ENCODE measurements around the gene LCN12.

LCN12 gene

DNA sequence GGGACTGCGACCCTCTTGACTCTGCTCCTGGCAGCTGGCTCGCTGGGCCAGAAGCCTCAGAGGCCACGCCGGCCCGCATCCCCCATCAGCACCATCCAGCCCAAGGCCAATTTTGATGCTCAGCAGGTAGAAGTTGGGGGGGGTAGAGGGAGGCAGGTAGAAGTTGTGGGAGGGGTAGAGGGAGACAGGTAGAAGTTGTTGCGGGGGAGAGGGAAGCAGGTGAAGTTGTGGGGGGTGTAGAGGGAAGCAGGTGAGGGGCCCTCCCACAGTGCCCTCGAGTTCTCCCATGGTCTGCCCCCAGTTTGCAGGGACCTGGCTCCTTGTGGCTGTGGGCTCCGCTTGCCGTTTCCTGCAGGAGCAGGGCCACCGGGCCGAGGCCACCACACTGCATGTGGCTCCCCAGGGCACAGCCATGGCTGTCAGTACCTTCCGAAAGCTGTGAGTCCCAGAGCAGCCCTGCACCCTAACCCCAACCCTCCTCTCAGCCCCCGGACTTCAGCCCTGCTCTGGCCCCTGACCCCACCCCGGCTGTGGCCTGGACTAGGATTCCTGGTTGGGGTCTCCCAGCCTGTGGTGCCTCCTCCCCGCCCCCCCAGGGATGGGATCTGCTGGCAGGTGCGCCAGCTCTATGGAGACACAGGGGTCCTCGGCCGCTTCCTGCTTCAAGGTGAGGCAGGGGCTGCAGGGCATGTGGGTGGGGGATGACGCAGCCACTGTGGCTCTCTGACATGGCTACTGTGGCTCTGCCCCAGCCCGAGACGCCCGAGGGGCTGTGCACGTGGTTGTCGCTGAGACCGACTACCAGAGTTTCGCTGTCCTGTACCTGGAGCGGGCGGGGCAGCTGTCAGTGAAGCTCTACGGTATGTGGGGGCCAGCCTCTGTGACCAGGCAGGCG, 6.5 kb upstream of the LCN12 start:
- FAIRE-seq: no peak

DNA sequence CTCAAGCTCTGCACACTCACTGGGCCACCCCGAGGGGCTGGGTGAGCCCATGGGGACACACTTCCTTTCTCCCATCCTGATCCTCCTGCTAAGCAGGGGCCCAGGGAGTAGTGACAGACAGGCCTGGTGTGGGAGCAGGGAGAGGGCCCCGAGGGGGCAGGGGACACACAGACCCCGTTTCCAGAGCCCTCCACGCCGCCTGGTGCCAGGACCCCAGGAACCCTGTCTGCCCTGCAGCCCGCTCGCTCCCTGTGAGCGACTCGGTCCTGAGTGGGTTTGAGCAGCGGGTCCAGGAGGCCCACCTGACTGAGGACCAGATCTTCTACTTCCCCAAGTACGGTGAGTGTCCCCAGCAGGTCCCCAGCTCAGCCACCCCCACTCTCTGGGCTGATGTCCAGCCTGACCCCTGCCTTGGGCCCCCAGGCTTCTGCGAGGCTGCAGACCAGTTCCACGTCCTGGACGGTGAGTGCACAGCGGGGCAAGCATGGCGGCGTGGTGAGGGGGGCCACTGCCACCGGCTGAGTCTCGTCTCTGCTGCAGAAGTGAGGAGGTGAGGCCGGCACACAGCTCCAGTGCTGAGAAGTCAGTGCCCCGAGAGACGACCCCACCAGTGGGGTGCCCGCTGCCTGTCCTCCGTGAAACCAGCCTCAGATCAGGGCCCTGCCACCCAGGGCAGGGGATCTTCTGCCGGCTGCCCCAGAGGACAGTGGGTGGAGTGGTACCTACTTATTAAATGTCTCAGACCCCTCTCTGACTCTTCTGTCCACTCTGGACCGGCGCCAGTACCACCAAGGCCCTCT, 5.6 kb upstream of the LCN12 start:
- FAIRE-seq: no peak

DNA sequence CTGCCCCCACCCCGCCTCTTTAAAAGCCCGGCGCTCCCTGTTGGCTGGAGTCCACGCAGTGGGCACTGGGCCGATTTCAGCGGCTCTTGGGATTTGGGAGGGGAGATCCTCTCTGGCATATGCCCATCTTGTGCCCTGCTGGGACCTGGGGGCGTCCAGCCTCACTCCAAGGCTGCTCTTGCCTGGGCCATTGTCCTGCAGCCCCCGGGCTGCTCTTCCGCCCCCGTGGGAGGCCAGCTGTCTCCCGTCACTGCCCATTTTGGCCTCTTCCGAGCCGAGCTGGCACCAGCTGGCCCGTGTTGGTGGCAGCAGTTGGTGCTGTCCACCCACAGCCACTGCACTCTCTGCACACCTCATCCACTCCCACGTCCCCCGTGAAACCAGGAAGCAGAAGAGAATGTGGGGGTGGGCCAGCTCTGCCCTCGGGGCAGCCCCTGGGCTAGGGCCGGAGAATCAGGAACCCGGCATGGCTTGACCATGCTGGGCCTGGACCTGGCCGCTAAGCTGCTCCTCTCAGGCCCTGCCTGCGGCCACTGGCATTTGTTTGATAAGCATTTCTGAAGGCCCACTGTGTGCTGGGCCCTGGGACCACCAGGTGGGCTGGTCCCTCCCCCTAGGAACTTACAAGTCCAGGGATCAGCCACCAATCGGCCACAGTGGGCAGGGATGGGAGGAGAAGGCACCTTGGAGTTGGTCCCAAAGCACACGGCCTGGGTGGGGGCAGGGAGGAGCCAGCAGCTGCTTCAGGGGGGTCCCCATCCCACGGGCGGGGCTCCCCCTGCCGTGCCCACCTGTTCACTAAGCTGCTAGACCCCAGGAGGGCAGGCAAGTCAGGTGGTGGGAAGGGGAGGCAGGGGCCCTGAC, 4.8 kb upstream of the LCN12 start:
- FAIRE-seq: no peak

DNA sequence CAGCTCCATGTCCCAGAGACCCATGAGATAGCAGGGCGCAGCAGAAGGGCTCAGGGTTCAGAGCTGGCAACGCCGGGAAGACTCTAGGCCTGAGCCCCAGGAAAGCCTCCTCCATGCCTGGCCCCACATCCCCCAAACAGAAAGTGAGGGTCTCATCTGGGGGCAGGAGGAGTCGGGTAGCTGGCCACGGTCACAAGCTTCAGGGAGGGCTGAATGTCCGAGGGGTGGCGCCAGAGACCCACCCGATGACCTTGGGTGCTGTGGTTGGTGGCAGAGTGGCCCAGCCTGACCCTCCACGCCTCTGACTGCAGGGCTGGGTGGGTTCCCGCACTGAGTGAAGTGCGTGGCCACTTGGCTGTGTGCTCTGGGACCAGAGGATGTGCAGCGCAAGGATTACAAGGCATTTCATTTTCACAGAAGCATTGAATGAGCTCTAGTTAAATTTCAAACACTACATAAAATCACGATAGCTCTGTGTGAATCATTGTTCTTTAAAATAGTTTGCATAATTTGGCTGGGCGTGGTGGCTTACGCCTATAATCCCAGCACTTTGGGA, 4.0 kb upstream of the LCN12 start:
- no peak for FAIRE-seq

DNA sequence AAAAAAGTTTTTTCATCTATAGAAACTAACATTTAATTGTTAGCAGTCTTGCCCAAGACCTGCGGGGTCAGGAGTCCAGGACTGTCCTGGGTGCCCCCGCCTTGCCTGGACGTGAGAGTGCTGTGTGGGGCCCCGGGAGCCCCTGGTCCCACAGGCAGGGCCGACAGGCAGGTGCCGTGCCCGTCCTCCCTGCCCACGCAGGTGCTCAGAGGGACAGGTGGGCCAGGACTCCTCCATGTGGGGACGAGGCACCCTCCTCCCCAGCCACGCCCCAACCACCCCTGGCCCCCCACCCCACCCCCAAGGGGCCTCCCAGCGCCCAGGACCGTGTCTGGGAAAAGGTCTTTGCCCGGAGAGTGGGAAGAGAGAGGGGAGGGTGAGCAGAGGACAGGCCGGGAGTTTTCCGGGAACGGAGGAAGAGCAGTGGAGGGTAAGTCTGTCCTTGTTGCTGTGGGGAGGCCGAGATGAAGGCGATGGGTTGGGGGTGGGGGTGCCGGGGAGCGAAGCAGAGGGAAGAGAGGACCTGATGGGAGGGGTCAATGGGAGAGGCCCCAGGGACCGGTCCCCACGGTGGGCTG, 2.7 kb upstream of the LCN12 start:
- FAIRE-seq: no peak

DNA sequence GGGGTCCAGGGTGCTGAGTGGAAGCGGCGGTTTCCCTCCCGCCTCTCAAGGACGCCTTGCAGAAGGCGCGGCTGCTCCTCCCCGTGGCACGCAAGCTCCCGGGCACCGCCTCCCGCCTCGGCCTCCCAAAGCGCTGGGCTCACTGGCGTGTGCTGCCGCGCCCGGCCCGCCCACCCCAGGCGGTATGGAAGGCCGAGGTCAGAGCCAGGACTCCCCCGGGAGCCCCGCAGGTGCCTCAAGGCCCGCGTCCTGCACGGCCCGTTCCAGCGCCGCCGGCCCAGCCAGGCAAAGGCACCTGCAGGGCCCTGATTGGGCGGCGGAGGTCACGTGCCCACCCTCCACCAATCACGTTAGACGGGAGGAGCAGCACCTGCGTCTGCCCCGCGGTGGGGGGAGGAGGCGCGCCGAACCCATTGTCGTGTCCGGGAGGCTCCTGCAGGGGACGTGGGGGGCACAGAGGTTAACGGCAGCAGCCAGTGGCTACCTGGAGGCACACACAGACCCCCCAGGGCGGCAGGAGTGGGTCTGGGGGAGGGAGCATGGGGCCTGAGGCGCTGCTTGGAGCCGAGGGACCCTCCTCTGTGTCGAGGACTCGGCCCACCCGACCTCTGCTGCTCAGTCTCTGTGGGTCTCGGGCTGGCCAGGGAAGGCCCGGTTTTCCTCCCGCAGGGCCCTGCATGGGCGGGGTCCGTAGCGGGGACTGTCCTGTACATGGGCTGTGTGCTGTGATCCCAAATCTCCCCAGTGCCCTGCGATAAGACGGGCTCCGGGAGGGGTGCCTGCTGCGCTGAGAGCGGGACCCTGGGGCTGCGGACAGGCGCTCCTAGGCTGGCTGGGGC, 2.0 kb upstream of the LCN12 start:
- FAIRE-seq: no peak

DNA sequence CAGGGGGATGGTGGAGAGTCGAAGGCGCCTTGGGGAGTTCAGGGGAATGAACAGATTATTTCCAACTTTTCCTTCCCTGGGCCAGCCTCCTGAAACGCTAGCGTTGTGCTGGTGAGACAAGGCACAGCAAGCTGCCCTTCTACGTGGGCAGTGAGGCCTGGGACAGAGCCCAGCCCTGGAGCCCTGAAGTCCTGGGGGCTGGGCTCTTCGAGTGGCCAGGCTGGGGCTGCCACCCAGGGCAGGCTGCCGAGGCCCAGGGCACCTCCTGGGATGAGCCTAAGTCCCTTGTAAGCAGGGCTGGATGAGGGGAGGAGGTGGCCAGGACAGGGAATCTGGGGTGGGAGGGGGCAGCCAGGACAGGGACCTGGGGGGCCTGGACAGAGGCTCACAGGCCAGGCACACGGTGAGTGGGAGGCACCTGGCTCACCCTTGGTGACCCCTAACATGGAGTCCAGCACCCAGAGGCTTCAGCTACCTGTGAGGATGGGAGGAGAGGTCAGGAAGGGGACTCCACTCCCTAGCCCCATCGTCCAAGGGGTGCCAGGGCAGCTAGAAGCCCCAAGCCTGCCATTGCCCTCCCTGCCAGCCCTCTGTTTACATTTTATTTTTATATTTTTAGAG, 1.3 kb upstream of the LCN12 start:
- FAIRE-seq: no peak

DNA sequence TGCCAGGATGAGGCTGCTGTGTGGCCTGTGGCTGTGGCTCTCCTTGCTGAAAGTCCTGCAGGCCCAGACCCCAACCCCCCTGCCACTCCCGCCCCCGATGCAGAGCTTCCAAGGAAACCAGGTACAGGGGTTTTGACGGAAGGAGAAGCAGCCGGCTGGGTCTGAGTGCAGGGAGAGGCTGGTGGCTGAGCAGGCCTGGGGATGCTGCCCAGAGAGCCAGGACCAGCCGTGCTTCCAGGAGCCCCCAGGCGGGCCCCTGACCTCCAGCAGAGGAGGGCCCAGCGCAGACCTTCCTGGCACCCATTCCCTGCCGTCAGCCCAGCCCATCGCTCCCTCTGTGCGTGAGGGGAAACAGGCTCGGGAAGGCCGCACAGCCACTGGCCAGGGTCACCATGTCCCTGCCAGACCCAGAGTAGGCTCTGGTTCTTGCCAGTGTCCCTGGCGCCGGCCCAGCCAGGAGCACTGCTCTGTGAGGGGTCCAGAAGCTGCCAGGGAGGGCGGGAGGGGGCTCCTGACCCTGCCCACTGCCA, 313 bp downstream of the LCN12 start:
- FAIRE-seq: no peak

DNA sequence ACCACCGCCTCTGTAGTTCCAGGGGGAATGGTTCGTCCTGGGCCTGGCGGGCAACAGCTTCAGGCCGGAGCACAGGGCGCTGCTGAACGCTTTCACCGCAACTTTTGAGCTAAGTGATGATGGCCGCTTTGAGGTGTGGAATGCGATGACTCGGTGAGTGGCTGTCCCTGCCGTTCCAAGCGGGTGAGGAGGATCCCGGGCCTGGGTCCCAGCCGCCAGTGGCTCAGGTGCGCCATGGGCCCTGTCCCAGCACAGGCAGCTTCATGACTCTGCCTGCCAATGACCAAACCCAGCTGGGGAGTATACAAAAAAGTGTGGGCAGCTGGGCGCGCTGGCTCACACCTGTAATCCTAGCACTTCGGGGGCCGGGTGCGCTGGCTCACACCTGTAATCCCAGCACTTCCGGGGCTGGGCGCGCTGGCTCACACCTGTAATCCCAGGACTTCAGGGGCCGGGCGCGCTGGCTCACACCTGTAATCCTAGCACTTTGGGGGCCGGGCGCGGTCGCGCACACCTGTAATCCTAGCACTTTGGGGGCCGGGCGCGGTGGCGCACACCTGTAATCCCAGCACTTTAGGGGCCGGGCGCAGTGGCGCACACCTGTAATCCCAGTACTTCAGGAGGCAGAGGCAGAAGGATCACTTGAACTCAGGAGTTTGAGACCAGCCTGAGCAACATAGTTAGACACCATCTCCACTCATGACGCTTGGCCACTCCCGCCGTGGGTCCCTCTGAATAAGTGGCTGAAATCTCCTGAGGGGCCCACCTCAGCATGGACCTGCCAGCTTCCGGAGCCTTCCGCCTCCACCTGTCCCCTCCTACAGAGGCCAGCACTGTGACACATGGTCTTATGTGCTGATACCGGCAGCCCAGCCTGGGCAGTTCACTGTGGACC, 1.1 kb downstream of the LCN12 start:
- no peak for FAIRE-seq

DNA sequence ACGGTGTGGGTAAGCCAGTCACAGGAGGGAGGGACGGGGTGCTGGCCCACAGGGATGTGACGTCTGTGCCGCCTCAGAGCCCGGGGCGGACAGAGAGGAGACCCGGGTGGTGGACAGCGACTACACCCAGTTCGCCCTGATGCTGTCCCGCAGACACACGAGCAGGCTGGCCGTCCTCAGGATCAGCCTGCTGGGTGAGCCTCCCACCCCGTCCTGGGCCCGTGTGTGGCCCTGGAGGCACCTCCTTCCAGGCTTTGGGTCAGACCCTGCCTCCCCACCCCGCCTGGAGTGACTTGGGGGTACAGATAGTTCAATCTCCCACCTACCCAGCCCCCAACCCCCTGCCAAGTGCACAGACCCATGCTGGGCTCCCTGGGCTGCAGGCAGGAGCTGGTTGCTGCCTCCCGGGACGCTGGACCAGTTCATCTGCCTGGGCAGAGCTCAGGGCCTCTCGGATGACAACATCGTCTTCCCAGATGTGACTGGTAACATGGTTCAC, 1.7 kb downstream of the LCN12 start:
- no peak for FAIRE-seq

DNA sequence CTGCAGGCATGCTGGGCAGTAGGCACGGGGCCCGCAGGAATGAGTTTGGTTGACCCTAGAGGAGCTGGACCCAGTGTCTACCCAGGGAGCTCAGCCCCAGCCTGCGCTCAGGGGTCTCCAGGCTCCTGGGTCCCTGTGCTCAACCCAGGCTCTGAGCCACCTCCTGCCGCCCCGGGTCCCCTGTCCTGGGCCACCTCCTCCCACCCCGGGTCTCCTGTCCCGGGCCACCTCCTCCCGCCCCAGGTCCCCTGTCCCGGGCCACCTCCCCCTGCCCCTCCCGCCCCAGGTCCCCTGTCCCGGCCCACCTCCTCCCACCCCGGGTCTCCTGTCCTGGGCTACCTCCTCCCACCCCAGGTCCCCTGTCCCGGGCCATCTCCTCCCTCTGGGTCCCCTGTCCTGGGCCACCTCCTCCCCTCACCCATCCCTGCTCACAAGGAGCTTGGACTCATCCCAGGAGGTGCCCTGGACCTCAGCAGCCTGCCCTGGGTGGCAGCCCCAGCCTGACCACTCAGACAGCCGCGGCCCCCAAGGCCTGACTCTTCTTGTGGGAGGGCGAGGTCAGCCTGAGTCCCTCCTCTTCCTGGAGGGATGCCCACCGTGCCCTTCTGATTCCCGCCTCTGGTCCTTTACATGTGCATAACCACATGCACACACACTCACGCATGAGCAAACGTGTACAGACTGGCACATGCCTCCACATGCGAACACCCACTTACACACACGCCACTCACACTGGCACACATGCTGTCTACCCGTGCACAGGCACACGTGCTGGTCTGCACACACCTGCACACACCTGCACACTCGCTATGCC, 2.4 kb downstream of the LCN12 start:
- FAIRE-seq: no peak

DNA sequence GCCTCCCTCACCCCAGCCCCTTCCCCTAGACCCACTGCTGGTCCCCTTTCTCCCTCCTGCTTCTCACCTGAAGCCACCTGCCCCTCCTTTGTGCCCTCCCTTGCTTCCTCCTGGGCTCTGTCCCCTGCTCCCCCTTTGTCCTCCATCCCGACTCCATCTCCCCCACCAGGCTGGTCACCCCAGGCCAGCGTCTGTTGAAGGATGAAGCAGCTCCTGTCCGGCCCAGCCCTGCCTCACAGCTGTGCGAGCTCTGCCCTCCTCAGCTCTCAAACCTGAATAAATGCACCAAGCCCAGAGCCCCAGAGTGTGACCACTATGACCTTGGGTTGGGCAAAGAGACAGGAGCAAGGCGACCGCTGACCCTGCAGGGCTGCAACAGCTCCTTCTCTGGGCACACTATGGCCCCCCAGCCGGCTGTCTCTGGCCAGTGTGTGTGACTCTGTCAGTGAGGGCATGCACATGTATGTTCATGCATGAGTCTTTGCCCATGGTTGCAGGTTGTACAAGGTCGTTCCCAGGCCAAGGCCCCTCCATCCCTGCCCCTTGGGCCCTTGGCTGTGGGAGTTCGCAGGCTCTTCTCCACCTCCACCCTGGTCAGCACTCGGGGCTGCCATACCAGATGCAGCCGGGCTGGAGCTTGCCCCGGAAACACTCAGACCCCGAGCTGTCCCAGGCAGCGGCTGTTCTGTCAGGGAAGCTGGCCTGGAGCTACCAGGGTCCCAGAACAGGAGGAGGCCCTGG, 3.3 kb downstream of the LCN12 start:
- FAIRE-seq: no peak

DNA sequence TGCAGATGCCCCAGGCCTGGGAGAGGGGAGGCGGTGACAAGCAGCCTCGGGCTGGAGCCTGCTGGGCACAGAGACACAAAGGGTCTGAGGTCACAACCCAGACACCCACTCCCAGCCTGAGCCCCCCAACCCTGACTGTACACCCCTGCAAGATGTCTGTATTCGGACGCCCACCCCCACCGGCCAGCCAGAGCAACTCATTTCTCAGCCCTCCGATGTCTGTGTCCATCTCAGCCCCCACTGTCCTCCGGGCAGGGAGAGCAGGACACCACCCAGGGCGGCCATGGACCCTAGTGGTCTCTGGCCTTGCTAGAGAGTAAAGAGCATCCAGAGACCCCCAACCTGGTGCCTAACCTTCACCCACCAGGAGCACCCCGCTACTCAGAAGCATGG, 3.9 kb downstream of the LCN12 start:
- FAIRE-seq: no peak

DNA sequence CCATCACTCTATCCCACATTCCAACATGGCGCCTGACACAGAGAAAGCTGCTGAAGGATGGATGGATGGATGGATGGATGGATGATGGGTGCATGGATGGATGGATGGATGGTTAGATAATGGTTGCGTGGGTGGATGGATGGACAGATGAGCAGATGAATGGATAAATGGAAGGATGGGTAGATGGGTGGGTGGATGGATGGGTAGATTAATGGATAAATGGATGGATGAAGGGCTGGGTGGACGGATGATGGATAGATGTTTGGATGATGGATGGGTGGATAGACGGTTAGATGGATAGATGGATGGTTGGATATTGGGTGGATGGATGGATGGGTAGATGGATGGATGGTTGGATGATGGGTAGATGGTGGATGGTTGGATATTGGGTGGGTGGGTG, 4.5 kb downstream of the LCN12 start:
- no peak for FAIRE-seq

DNA sequence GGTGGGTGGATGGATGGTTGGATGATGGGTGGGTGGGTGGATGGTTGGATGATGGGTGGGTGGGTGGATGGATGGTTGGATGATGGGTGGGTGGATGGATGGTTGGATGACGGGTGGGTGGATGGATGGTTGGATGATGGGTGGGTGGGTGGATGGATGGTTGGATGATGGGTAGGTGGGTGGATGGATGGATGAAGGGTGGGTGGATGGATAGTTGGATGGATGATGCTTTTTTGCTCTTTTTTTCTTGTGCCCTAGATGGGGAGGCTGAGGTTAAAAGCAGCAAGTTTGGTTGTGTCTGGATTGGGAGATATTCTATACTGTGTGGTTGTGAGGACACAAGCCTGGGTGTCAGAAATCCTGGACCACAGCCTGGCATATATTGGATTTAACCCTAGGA, 5.4 kb downstream of the LCN12 start:
- FAIRE-seq: no peak

DNA sequence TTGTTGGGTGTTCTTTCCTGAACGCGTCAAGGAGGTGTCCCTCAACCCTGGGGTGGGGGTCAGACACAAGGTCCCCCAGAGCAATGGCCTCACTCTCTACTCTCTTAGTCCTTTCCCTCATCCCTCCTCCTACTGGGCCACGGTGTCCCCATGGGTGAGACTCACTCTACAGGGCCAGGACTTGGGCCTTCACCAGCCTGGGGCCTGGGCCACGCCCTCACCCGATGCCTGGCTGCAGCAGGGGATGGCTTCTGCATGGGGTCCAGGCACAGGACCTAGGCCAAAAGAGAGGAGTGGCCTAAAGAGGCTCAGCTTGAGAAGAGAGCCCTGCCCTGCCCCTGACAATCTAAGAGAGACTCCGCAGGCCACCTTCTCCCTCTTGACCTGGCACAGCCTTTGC, 5.8 kb downstream of the LCN12 start:
- no peak for FAIRE-seq

DNA sequence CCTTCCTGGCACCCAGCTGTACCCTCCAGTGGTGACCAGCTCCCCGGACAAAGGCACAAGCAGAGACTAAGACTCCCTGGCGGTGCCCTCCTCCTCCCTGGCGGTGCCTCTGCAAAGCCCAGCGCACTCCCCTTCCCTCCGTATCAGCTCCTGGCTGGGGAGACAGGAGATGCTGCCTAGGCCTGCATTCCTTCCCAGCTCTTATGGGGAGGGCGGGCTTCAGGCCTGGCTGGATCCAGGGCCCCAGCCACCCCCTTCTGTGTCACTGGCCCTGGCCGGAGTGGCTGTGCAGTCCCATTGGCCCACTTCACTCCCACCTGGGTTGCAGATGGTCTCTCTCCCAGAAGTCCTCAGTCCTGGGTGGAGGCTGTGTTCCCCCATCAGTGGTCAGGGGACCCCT, 6.4 kb downstream of the LCN12 start:
- FAIRE-seq: no peak
